Activated CD8-positive, alpha-beta memory T cell treated with anti-CD3 and anti-CD28 coated beads, Interleukin-2, amount 50 U/mL, for 1 hour (primary cell): ENCODE data around the gene CIAO1.
"Not testable (repeated sequence)": the region's sequence is repeated elsewhere in the genome, so short reads cannot be mapped to it uniquely, and the experiment has no call there.

Experiments used
- DNase-seq: peaks from one replicate; pipeline ENCODE4 v3.0.0-alpha.2; 2020; ENCODE audit errors: extremely low read depth

CIAO1 gene

GRCh38 chr2:96274355-96275056 is 8.5 kb downstream of the CIAO1 start:
- DNase-seq: no peak

- DNase-seq: no peak
Measured at GRCh38 chr2:96276787-96277499, 10.9 kb downstream of the CIAO1 start.

GRCh38 chr2:96287273-96287856 is 21.3 kb downstream of the CIAO1 start:
- no peak for DNase-seq

- no peak for DNase-seq
Measured at GRCh38 chr2:96291751-96292150, 25.7 kb downstream of the CIAO1 start.

- not testable (repeated sequence) for DNase-seq
Measured at GRCh38 chr2:96294271-96294670, 28.2 kb downstream of the CIAO1 start.

GRCh38 chr2:96296925-96297324 is 30.9 kb downstream of the CIAO1 start:
- no peak for DNase-seq

GRCh38 chr2:96301865-96302264 is 35.8 kb downstream of the CIAO1 start:
- DNase-seq: no peak

- DNase-seq: no peak
Measured at GRCh38 chr2:96304606-96305005, 38.6 kb downstream of the CIAO1 start.

- DNase-seq: peak; percentile 76
Measured at GRCh38 chr2:96305091-96305978, 39.3 kb downstream of the CIAO1 start, which contains the start of gene SNRNP200. Gene SNRNP200, minus strand, starts transcription at chr2:96305546. Its CDS starts 109 bp downstream, at chr2:96305437.

GRCh38 chr2:96305979-96306308 is 39.9 kb downstream of the CIAO1 start:
- DNase-seq: no peak

GRCh38 chr2:96306370-96306769 is 40.3 kb downstream of the CIAO1 start:
- DNase-seq: no peak

GRCh38 chr2:96308248-96308647 is 42.2 kb downstream of the CIAO1 start:
- DNase-seq: no peak

GRCh38 chr2:96315005-96315399 is 49.0 kb downstream of the CIAO1 start:
- no peak for DNase-seq

- DNase-seq: no peak
Measured at GRCh38 chr2:96315400-96316071, 49.5 kb downstream of the CIAO1 start.

- DNase-seq: no peak
Measured at GRCh38 chr2:96316999-96317398, 51.0 kb downstream of the CIAO1 start.

GRCh38 chr2:96317584-96317997 is 51.6 kb downstream of the CIAO1 start:
- no peak for DNase-seq

- DNase-seq: no peak
Measured at GRCh38 chr2:96318723-96319122, 52.7 kb downstream of the CIAO1 start.

- no peak for DNase-seq
Measured at GRCh38 chr2:96319396-96319795, 53.4 kb downstream of the CIAO1 start.

- DNase-seq: no peak
Measured at GRCh38 chr2:96320326-96320725, 54.3 kb downstream of the CIAO1 start.

- no peak for DNase-seq
Measured at GRCh38 chr2:96320728-96321622, 55.0 kb downstream of the CIAO1 start.
